Measurements from ENCODE around the gene MUTYH.

DNA sequence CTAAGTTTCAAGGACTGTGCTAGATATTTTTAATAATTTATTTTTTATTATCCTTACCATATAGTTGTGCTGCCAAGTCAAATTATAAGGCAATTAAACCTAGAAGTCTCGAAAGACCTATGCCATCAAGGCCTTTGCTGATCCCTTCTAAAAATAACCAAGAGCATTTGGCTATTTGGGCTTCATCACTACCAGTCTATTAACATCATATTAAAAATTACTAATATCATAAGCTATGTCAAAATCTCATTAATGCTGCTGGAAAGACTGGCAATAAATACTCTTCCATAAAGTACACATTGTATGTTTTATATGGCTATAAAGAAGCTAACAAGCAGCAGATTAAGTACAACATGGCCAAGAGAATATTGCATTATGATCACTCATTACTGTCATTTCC, 43.0 kb upstream of the MUTYH start:
- TF ChIP-seq, protein P1, sequence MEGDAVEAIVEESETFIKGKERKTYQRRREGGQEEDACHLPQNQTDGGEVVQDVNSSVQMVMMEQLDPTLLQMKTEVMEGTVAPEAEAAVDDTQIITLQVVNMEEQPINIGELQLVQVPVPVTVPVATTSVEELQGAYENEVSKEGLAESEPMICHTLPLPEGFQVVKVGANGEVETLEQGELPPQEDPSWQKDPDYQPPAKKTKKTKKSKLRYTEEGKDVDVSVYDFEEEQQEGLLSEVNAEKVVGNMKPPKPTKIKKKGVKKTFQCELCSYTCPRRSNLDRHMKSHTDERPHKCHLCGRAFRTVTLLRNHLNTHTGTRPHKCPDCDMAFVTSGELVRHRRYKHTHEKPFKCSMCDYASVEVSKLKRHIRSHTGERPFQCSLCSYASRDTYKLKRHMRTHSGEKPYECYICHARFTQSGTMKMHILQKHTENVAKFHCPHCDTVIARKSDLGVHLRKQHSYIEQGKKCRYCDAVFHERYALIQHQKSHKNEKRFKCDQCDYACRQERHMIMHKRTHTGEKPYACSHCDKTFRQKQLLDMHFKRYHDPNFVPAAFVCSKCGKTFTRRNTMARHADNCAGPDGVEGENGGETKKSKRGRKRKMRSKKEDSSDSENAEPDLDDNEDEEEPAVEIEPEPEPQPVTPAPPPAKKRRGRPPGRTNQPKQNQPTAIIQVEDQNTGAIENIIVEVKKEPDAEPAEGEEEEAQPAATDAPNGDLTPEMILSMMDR (IDR thresholded peaks at IDR 0.05) = no peak
- TF ChIP-seq POLR2A (IDR thresholded peaks at IDR 0.05) = no peak
- no peak for TF ChIP-seq EP300 (IDR thresholded peaks at IDR 0.05)
